Measurements from ENCODE around the gene TRRAP.

The TRRAP gene

DNA sequence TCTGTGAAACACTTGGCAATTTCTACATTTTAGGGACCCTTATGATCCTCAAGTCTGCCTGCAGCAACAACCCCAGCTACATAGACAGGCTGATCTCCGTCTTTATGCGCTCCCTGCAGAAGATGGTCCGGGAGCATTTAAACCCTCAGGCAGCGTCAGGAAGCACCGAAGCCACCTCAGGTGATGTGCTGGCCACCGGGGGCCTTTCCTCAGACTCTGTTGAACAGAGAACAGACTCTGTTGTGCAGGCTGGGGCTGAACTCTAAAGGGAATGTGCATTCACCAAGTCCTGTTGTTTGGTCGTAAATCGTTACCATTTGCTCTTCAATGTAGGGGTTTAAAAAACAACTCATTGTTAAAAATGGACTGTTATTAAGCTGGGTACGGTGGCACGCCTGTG is 86.3 kb downstream of the TRRAP start:
- Histone ChIP-seq H3K27me3 (no peaks in the 10 kb centered on the region), H3K9me3 (no peaks in the 10 kb centered on the region), H3K4me3 (ENCODE audit: low read depth in 1 of 2, low read length in 1 of 2) (no peak overlapping the region), H3K27ac (no peak overlapping the region), H3K4me1 (ENCODE audit: control insufficient read depth in 1 of 2, insufficient read depth in 1 of 2, low read depth in 1 of 2, low read length in 1 of 2) (no peaks in the 10 kb centered on the region), H3K36me3 (peaks cover 100% of the 10 kb centered on the region)
- TF ChIP-seq CTCF (IDR thresholded peaks at IDR 0.05), result no peak

DNA sequence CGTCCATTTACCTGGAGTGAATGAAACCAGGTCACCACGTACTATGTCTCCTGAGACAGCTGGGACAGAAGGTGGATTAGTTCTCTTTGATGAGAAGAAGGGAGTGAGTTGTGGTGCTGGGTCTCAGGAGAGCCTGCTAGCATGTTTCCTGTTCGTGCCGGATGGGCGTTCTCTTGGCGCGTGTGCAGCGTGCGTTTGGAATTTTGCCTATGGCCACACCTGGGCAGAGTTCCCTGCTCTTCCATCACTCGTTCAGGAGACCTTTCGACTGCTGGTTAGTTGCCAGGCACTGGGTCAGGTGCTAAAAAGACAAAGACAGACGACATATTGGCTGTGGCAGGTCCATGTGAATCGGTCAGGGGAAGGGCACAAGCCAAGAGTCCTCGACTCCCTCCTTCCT is 90.3 kb downstream of the TRRAP start:
- H3K27me3 ChIP-seq, result no peaks in the 10 kb centered on the region
- no peak for TF ChIP-seq CTCF (IDR thresholded peaks at IDR 0.05)
- no peaks in the 10 kb centered on the region for H3K4me1 ChIP-seq (ENCODE audit: control insufficient read depth in 1 of 2, insufficient read depth in 1 of 2, low read depth in 1 of 2, low read length in 1 of 2)
- no peak overlapping the region for H3K27ac ChIP-seq
- no peaks in the 10 kb centered on the region for H3K9me3 ChIP-seq
- no peak overlapping the region for H3K4me3 ChIP-seq (ENCODE audit: low read depth in 1 of 2, low read length in 1 of 2)
- peaks cover 100% of the 10 kb centered on the region for H3K36me3 ChIP-seq

- Histone ChIP-seq H3K4me1 (ENCODE audit: control insufficient read depth in 1 of 2, insufficient read depth in 1 of 2, low read depth in 1 of 2, low read length in 1 of 2) (no peaks in the 10 kb centered on the region), H3K4me3 (ENCODE audit: low read depth in 1 of 2, low read length in 1 of 2) (no peak overlapping the region), H3K9me3 (no peaks in the 10 kb centered on the region), H3K36me3 (peaks cover 100% of the 10 kb centered on the region), H3K27ac (no peak overlapping the region), H3K27me3 (no peaks in the 10 kb centered on the region)
- no peak for TF ChIP-seq CTCF (IDR thresholded peaks at IDR 0.05)
Measured at GRCh38 chr7:98969386-98969785, 91.1 kb downstream of the TRRAP start.

DNA sequence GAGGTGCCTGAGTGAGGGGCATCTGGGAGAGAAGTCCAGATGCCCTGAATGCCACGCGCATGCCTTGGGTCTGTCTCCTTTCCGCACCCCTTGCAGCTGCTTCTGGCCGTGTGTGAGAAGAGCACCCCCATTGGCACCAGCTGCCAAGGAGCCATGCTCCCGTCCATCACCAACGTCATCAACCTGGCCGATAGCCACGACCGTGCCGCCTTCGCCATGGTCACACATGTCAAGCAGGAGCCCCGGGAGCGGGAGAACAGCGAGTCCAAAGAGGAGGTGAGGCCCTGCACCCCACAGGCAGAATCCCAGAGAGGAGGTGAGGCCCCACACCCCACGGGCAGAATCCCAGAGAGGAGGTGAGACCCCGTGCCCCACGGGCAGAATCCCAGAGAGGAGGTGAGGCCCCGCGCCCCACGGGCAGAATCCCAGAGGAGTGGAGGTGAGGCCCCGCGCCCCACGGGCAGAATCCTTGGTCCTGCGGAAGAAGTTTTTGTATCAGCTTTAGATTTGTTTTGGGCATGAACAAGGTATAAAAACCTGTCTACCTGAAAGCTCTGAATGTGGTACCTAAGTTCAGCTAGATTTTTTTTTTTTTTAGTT is 91.8 kb downstream of the TRRAP start:
- TF ChIP-seq CTCF (IDR thresholded peaks at IDR 0.05), result no peak
- H3K27ac ChIP-seq, result no peak overlapping the region
- peaks cover 100% of the 10 kb centered on the region for H3K36me3 ChIP-seq
- H3K4me3 ChIP-seq (ENCODE audit: low read depth in 1 of 2, low read length in 1 of 2), result no peak overlapping the region
- no peaks in the 10 kb centered on the region for H3K27me3 ChIP-seq
- H3K9me3 ChIP-seq, result no peaks in the 10 kb centered on the region
- no peaks in the 10 kb centered on the region for H3K4me1 ChIP-seq (ENCODE audit: control insufficient read depth in 1 of 2, insufficient read depth in 1 of 2, low read depth in 1 of 2, low read length in 1 of 2)

- Histone ChIP-seq H3K9me3 (no peaks in the 10 kb centered on the region), H3K27ac (no peak overlapping the region), H3K27me3 (no peaks in the 10 kb centered on the region), H3K4me3 (ENCODE audit: low read depth in 1 of 2, low read length in 1 of 2) (no peak overlapping the region), H3K36me3 (peaks cover 100% of the 10 kb centered on the region), H3K4me1 (ENCODE audit: control insufficient read depth in 1 of 2, insufficient read depth in 1 of 2, low read depth in 1 of 2, low read length in 1 of 2) (no peaks in the 10 kb centered on the region)
- TF ChIP-seq CTCF (IDR thresholded peaks at IDR 0.05), result no peak
Measured at GRCh38 chr7:98970805-98971204, 92.5 kb downstream of the TRRAP start.

DNA sequence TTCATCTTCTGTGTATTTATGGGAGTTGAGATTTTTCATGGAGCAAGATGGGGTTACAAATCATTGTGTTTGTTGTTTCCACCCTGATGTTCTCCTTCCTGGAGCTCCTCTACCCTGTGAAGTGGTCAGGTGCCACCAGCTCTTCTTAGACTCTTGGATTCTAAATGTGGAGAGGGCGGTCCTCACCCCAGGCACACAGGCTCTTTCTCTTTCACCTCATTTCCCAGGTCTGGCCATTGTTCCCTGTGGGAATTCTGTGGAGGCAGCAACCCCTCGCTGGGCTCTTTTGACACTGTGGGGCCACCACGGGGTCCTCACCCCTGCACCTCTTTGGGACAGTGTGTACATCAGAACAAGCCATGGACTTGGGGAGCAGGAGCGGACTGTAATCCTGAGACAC is 95.9 kb downstream of the TRRAP start:
- no peaks in the 10 kb centered on the region for H3K4me1 ChIP-seq (ENCODE audit: control insufficient read depth in 1 of 2, insufficient read depth in 1 of 2, low read depth in 1 of 2, low read length in 1 of 2)
- H3K27ac ChIP-seq, result no peak overlapping the region
- no peak overlapping the region for H3K4me3 ChIP-seq (ENCODE audit: low read depth in 1 of 2, low read length in 1 of 2)
- H3K9me3 ChIP-seq, result no peaks in the 10 kb centered on the region
- peaks cover 100% of the 10 kb centered on the region for H3K36me3 ChIP-seq
- TF ChIP-seq CTCF (IDR thresholded peaks at IDR 0.05), result no peak
- H3K27me3 ChIP-seq, result no peaks in the 10 kb centered on the region
